GM18873 (cell line): ENCODE measurements around the gene PLXNA2.

ENCODE experiments used
- ATAC-seq: cut with Tn5 transposase; IDR thresholded peaks from one replicate; pipeline ENCODE4 v1.9.1; 2021; ENCODE audit warnings: mild to moderate bottlenecking, moderate library complexity, moderate number of reproducible peaks; ENCODE audit not compliant: unreplicated experiment, low FRiP score

PLXNA2 gene

GRCh38 chr1:208080396-208081286 lies 163.5 kb downstream of the PLXNA2 start:
- no peak for ATAC-seq

GRCh38 chr1:208079161-208079560 lies 165.0 kb downstream of the PLXNA2 start:
- no peak for ATAC-seq

GRCh38 chr1:208078752-208079151 lies 165.4 kb downstream of the PLXNA2 start:
- no peak for ATAC-seq

GRCh38 chr1:208077232-208078075 lies 166.7 kb downstream of the PLXNA2 start:
- no peak for ATAC-seq

- no peak for ATAC-seq
Measured at GRCh38 chr1:208074353-208074752, 169.8 kb downstream of the PLXNA2 start.

- no peak for ATAC-seq
Measured at GRCh38 chr1:208071435-208072031, 172.7 kb downstream of the PLXNA2 start.

- no peak for ATAC-seq
Measured at GRCh38 chr1:208069908-208070307, 174.3 kb downstream of the PLXNA2 start.

- no peak for ATAC-seq
Measured at GRCh38 chr1:208069317-208069716, 174.9 kb downstream of the PLXNA2 start.

GRCh38 chr1:208068908-208069307 lies 175.3 kb downstream of the PLXNA2 start:
- ATAC-seq = no peak

- no peak for ATAC-seq
Measured at GRCh38 chr1:208068407-208068806, 175.8 kb downstream of the PLXNA2 start.

GRCh38 chr1:208066583-208066982 lies 177.6 kb downstream of the PLXNA2 start:
- no peak for ATAC-seq

- no peak for ATAC-seq
Measured at GRCh38 chr1:208065862-208066261, 178.3 kb downstream of the PLXNA2 start.

- ATAC-seq = no peak
Measured at GRCh38 chr1:208061632-208062031, 182.6 kb downstream of the PLXNA2 start.

- no peak for ATAC-seq
Measured at GRCh38 chr1:208061118-208061517, 183.1 kb downstream of the PLXNA2 start.

- no peak for ATAC-seq
Measured at GRCh38 chr1:208060215-208060869, 183.8 kb downstream of the PLXNA2 start.

GRCh38 chr1:208059409-208060001 lies 184.7 kb downstream of the PLXNA2 start:
- ATAC-seq = no peak

- no peak for ATAC-seq
Measured at GRCh38 chr1:208058756-208059155, 185.4 kb downstream of the PLXNA2 start.

GRCh38 chr1:208058267-208058666 lies 185.9 kb downstream of the PLXNA2 start:
- ATAC-seq = no peak

- no peak for ATAC-seq
Measured at GRCh38 chr1:208057056-208057455, 187.1 kb downstream of the PLXNA2 start.

- ATAC-seq = no peak
Measured at GRCh38 chr1:208055535-208055934, 188.6 kb downstream of the PLXNA2 start.
